ENCODE data around the gene ZNF880.

- TF ChIP-seq POLR2AphosphoS5 (IDR thresholded peaks at IDR 0.05; ENCODE audit: low read depth, low read length) (no peak), REST (IDR thresholded peaks at IDR 0.05; ENCODE audit: insufficient read depth in 1 of 2, low read depth in 2 of 2, low read length in 2 of 2) (no peak), TAF1 (IDR thresholded peaks at IDR 0.05; ENCODE audit: borderline replicate concordance, insufficient read depth, low read length) (no peak), FOXP2 (optimal IDR thresholded peaks at IDR 0.05; ENCODE audit: borderline replicate concordance, extremely low read depth, extremely low read length, insufficient read depth) (no peak), SIN3A (IDR thresholded peaks at IDR 0.05; ENCODE audit: borderline replicate concordance, insufficient read depth, low read length) (no peak)
Measured at GRCh38 chr19:52391135-52391534, 21.4 kb downstream of the ZNF880 start.
